ENCODE measurements around the gene GPT2.

DNA sequence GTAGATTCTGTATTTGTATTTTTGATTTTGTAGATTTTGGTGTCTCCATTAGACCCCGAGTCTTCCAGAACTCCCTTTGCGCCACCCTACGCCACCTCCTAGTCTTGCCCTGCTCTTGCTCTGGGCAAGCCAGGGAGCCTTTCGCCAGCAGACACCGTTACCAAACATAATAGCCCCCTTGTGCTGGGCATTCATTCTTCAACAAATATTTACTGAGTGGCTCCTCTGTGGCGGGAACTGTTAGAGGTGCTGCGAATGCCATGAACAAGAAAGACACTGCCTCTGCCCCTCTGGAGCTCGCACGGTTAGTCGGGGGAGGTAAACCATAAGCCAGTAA lies 841 bp upstream of the GPT2 start:
- TF ChIP-seq SPI1 (IDR thresholded peaks at IDR 0.05; ENCODE audit: borderline replicate concordance, low read depth) (no peak), POLR2AphosphoS5 (IDR thresholded peaks at IDR 0.05; ENCODE audit: low read depth) (no peak)
- TF ChIP-seq, protein P1, sequence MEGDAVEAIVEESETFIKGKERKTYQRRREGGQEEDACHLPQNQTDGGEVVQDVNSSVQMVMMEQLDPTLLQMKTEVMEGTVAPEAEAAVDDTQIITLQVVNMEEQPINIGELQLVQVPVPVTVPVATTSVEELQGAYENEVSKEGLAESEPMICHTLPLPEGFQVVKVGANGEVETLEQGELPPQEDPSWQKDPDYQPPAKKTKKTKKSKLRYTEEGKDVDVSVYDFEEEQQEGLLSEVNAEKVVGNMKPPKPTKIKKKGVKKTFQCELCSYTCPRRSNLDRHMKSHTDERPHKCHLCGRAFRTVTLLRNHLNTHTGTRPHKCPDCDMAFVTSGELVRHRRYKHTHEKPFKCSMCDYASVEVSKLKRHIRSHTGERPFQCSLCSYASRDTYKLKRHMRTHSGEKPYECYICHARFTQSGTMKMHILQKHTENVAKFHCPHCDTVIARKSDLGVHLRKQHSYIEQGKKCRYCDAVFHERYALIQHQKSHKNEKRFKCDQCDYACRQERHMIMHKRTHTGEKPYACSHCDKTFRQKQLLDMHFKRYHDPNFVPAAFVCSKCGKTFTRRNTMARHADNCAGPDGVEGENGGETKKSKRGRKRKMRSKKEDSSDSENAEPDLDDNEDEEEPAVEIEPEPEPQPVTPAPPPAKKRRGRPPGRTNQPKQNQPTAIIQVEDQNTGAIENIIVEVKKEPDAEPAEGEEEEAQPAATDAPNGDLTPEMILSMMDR (IDR thresholded peaks at IDR 0.05; ENCODE audit: insufficient read depth, low read length): no peak
- TF ChIP-seq, protein P2, sequence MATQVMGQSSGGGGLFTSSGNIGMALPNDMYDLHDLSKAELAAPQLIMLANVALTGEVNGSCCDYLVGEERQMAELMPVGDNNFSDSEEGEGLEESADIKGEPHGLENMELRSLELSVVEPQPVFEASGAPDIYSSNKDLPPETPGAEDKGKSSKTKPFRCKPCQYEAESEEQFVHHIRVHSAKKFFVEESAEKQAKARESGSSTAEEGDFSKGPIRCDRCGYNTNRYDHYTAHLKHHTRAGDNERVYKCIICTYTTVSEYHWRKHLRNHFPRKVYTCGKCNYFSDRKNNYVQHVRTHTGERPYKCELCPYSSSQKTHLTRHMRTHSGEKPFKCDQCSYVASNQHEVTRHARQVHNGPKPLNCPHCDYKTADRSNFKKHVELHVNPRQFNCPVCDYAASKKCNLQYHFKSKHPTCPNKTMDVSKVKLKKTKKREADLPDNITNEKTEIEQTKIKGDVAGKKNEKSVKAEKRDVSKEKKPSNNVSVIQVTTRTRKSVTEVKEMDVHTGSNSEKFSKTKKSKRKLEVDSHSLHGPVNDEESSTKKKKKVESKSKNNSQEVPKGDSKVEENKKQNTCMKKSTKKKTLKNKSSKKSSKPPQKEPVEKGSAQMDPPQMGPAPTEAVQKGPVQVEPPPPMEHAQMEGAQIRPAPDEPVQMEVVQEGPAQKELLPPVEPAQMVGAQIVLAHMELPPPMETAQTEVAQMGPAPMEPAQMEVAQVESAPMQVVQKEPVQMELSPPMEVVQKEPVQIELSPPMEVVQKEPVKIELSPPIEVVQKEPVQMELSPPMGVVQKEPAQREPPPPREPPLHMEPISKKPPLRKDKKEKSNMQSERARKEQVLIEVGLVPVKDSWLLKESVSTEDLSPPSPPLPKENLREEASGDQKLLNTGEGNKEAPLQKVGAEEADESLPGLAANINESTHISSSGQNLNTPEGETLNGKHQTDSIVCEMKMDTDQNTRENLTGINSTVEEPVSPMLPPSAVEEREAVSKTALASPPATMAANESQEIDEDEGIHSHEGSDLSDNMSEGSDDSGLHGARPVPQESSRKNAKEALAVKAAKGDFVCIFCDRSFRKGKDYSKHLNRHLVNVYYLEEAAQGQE (IDR thresholded peaks at IDR 0.05; ENCODE audit: insufficient replicate concordance, low read depth): no peak
